H9 (cell line): ENCODE results near the gene TBCC. TPM values are rescaled to one million over a fixed set of nuclear protein-coding genes. Genes with fewer than 3 reads are reported as not detected.

Experiments
- DNase-seq: peaks from one replicate; pipeline ENCODE4 v3.0.0-alpha.2; 2017
- H2AFZ ChIP-seq: one replicate; pipeline ENCODE4 v1.6.1; 2013; ENCODE audit warnings: mild to moderate bottlenecking, low read length, control low read depth, moderate library complexity
- H2AK5ac ChIP-seq: 2 replicates; pipeline ENCODE4 v1.6.1; 2013; ENCODE audit warnings: low read length, control low read depth, mixed read lengths; ENCODE audit not compliant: insufficient read length
- H2BK120ac ChIP-seq: one replicate; pipeline ENCODE4 v1.6.1; 2013; ENCODE audit warnings: low read depth, mild to moderate bottlenecking, low read length, control low read depth, inconsistent platforms; ENCODE audit not compliant: poor library complexity, severe bottlenecking
- H2BK12ac ChIP-seq: 2 replicates; pipeline ENCODE4 v1.6.1; 2013; ENCODE audit warnings: low read length, control low read depth, mixed read lengths, low read depth; ENCODE audit not compliant: insufficient read length
- H2BK15ac ChIP-seq: 2 replicates; pipeline ENCODE4 v1.6.1; 2013; ENCODE audit warnings: low read depth, low read length, control low read depth
- H2BK20ac ChIP-seq: one replicate; pipeline ENCODE4 v1.6.1; 2013; ENCODE audit warnings: low read depth, mild to moderate bottlenecking, low read length, control low read depth, inconsistent platforms; ENCODE audit not compliant: poor library complexity, severe bottlenecking
- H2BK5ac ChIP-seq: 2 replicates; pipeline ENCODE4 v1.6.1; 2013; ENCODE audit warnings: low read length, control low read depth, mixed read lengths; ENCODE audit not compliant: insufficient read length
- H3K14ac ChIP-seq: 2 replicates; pipeline ENCODE4 v1.6.1; 2013; ENCODE audit warnings: low read length, control low read depth; ENCODE audit not compliant: insufficient read depth
- H3K18ac ChIP-seq: 2 replicates; pipeline ENCODE4 v1.6.1; 2013; ENCODE audit warnings: low read depth, mild to moderate bottlenecking, mixed read lengths, low read length, control low read depth; ENCODE audit not compliant: insufficient read length
- H3K23ac ChIP-seq: 2 replicates; pipeline ENCODE4 v1.6.1; 2013; ENCODE audit warnings: low read length, control low read depth, mixed read lengths, low read depth; ENCODE audit not compliant: insufficient read length
- H3K23me2 ChIP-seq: 2 replicates; pipeline ENCODE4 v1.6.1; 2013; ENCODE audit warnings: low read depth, mild to moderate bottlenecking, mixed read lengths, low read length, control low read depth; ENCODE audit not compliant: insufficient read length, poor library complexity, severe bottlenecking
- H3K27ac ChIP-seq: 2 replicates; pipeline ENCODE4 v1.5.1; 2013; ENCODE audit warnings: low read length, control low read depth, mixed read lengths, low read depth; ENCODE audit not compliant: insufficient read length
- H3K27me3 ChIP-seq: 2 replicates; pipeline ENCODE4 v1.6.1; 2013; ENCODE audit warnings: low read length, control low read depth, inconsistent platforms; ENCODE audit not compliant: insufficient read depth
- H3K4ac ChIP-seq: 2 replicates; pipeline ENCODE4 v1.6.1; 2013; ENCODE audit warnings: low read depth, mild to moderate bottlenecking, control low read depth, inconsistent platforms, low read length, moderate library complexity
- H3K4me1 ChIP-seq: 2 replicates; pipeline ENCODE4 v1.6.1; 2013; ENCODE audit warnings: low read length, control low read depth, inconsistent platforms; ENCODE audit not compliant: insufficient read depth
- H3K4me2 ChIP-seq: 2 replicates; pipeline ENCODE4 v1.6.1; 2013; ENCODE audit warnings: low read length, control low read depth, mixed read lengths; ENCODE audit not compliant: insufficient read length, insufficient read depth
- H3K56ac ChIP-seq: 2 replicates; pipeline ENCODE4 v1.6.1; 2013; ENCODE audit warnings: low read depth, mild to moderate bottlenecking, mixed read lengths, low read length, control low read depth; ENCODE audit not compliant: insufficient read length
- H3K79me1 ChIP-seq: 2 replicates; pipeline ENCODE4 v1.6.1; 2013; ENCODE audit warnings: low read depth, mild to moderate bottlenecking, moderate library complexity, low read length, control low read depth, inconsistent platforms; ENCODE audit not compliant: insufficient read depth, poor library complexity, severe bottlenecking
- H3K79me2 ChIP-seq: 2 replicates; pipeline ENCODE4 v1.6.1; 2013; ENCODE audit warnings: low read length, control low read depth, inconsistent platforms; ENCODE audit not compliant: insufficient read depth
- H3K9ac ChIP-seq: 2 replicates; pipeline ENCODE4 v1.6.1; 2013; ENCODE audit warnings: low read length, control low read depth, mixed read lengths; ENCODE audit not compliant: insufficient read length; ENCODE audit errors: extremely low read depth
- H3K9me3 ChIP-seq: one replicate; pipeline ENCODE4 v1.6.1; 2013; ENCODE audit warnings: low read depth, low read length, inconsistent platforms; ENCODE audit not compliant: control insufficient read depth
- H3T11ph ChIP-seq: one replicate; pipeline ENCODE4 v1.6.1; 2013; ENCODE audit warnings: mild to moderate bottlenecking, low read length, control low read depth, inconsistent platforms
- H4K20me1 ChIP-seq: one replicate; pipeline ENCODE4 v1.6.1; 2013; ENCODE audit not compliant: control insufficient read depth, insufficient read length, insufficient read depth
- H4K5ac ChIP-seq: 2 replicates; pipeline ENCODE4 v1.6.1; 2013; ENCODE audit warnings: low read depth, mild to moderate bottlenecking, mixed read lengths, low read length, control low read depth; ENCODE audit not compliant: insufficient read length
- H4K8ac ChIP-seq: replicated peaks from 2 replicates; pipeline ENCODE4 v1.6.1; 2013; ENCODE audit warnings: low read length, control low read depth, mixed read lengths, low read depth; ENCODE audit not compliant: insufficient read length
- H4K91ac ChIP-seq: 2 replicates; pipeline ENCODE4 v1.6.1; 2013; ENCODE audit warnings: low read depth, mild to moderate bottlenecking, moderate library complexity, mixed read lengths, low read length, control low read depth; ENCODE audit not compliant: insufficient read length
- H3K27ac Mint-ChIP-seq, 3 experiments: 2 replicates in 2 of 3; 3 replicates in 1 of 3; pipeline ENCODE4 v1.8.0; 2020 to 2021; ENCODE audit warnings: mixed read lengths in 3 of 3, mild to moderate bottlenecking in 1 of 3, moderate library complexity in 1 of 3
- H3K27me3 Mint-ChIP-seq: 2 replicates; pipeline ENCODE4 v1.8.0; 2021; ENCODE audit warnings: low read depth, mild to moderate bottlenecking, moderate library complexity, mixed read lengths
- H3K36me3 Mint-ChIP-seq, 3 experiments: 2 replicates in 2 of 3; 3 replicates in 1 of 3; pipeline ENCODE4 v1.8.0; 2020 to 2021; ENCODE audit warnings: low read depth in 3 of 3, mixed read lengths in 3 of 3; ENCODE audit not compliant: insufficient read depth in 1 of 3
- H3K4me1 Mint-ChIP-seq, 2 experiments: 2 replicates each; pipeline ENCODE4 v1.8.0; 2020; ENCODE audit warnings: mixed read lengths in 2 of 2
- H3K4me3 Mint-ChIP-seq, 2 experiments: 2 replicates in 1 of 2; 3 replicates in 1 of 2; pipeline ENCODE4 v1.8.0; 2020 to 2021; ENCODE audit warnings: mild to moderate bottlenecking in 2 of 2, mixed read lengths in 2 of 2, moderate library complexity in 1 of 2
- H3K9me3 Mint-ChIP-seq, 2 experiments: 2 replicates in 1 of 2; 3 replicates in 1 of 2; pipeline ENCODE4 v1.8.0; 2020; ENCODE audit warnings: mild to moderate bottlenecking in 2 of 2, mixed read lengths in 2 of 2, moderate library complexity in 1 of 2
- WGBS: extraction: QIAGEN DNeasy Blood & Tissue Kit; methylation state at CpG from one replicate; pipeline ENCODE4 v1.1.7; 2013; ENCODE audit warnings: missing lambda C conversion rate, low lambda C conversion rate, mixed read lengths; ENCODE audit not compliant: insufficient read length; ENCODE audit errors: extremely low coverage; 5-methylcytosine and 5-hydroxymethylcytosine counted together
- total RNA-seq: library from RNA; stranded (reverse); gene quantifications from 2 replicates; pipeline ENCODE4 v1.2.1, GENCODE V29; 2021
- TF ChIP-seq, protein P1 (sequence below): fragments of 200-600 bp; sonication (generic); conservative IDR thresholded peaks from 3 replicates; pipeline ENCODE4 v1.8.0; 2021; ENCODE audit warnings: antibody characterized with exemption, mild to moderate bottlenecking

TBCC gene
- total RNA-seq, 1 experiment from 2014 or later, result 25.6 TPM

DNA sequence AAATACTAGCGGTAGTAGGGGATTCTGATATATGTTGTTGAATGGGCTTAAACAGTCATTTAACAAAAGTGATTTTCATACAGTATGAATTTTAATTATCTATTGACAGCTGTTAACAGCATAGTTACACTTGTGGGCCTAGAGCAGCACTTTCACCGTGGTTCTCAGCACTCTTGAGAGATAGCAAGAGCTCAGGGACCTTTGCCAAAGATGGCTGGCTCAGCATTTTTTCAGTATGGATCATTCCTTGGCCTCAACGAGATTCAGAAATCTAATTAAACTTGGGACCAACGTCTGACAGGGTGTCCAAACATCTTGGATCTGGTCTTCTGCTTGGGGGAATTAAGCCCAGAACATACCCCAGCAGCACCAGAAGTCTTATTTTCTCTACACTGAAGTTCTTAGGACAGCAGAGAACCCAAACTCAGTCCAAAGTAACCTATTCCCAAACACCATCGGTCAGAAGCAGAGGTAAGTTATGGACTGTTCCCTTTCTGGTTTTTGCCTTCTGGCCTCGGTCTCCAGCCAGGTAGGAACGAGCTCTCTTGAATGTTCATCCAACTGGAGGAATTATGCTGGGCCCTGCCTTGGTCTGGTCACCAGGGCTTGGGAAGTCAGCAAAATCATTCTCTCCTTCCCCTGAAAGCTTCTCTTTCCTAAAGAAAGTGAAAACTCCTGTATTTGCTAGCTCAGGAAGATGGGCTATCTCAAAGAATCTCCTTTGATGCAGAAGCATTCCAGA is 49.2 kb downstream of the TBCC start:
- no peak overlapping the region for H3K27ac Mint-ChIP-seq
- no peak for DNase-seq
- H3K27me3 ChIP-seq, result no peaks in the 10 kb centered on the region

More for the DNA sequence above, 49.2 kb downstream of the TBCC start:
- no peaks in the 10 kb centered on the region; a peak in 1 of 4 replicates for H3K4me1 Mint-ChIP-seq
- Histone ChIP-seq H2BK20ac (no peak overlapping the region), H3K4me2 (no peak overlapping the region), H4K5ac (no peak overlapping the region), H3K79me2 (no peaks in the 10 kb centered on the region), H3K23me2 (no peaks in the 10 kb centered on the region), H4K20me1 (no peaks in the 10 kb centered on the region), H2BK12ac (no peak overlapping the region), H3K79me1 (no peaks in the 10 kb centered on the region), H3K56ac (no peak overlapping the region), H3K9ac (no peak overlapping the region), H3K14ac (no peak overlapping the region), H2AK5ac (no peak overlapping the region), H2BK15ac (no peak overlapping the region), H3K9me3 (no peaks in the 10 kb centered on the region), H4K8ac (no peak overlapping the region), H3K4ac (no peak overlapping the region), H4K91ac (no peak overlapping the region), H2AFZ (no peak overlapping the region), H3T11ph (no peak overlapping the region), H2BK5ac (no peak overlapping the region), H3K27ac (no peak overlapping the region), H3K4me1 (no peaks in the 10 kb centered on the region), H3K23ac (no peak overlapping the region), H3K18ac (no peak overlapping the region), H2BK120ac (no peak overlapping the region)
- H3K36me3 Mint-ChIP-seq, result peaks cover 5 to 18% (median 5%) of the 10 kb centered on the region in 3 experiments; a peak in 5 of 7 replicates
- TF ChIP-seq, protein P1, sequence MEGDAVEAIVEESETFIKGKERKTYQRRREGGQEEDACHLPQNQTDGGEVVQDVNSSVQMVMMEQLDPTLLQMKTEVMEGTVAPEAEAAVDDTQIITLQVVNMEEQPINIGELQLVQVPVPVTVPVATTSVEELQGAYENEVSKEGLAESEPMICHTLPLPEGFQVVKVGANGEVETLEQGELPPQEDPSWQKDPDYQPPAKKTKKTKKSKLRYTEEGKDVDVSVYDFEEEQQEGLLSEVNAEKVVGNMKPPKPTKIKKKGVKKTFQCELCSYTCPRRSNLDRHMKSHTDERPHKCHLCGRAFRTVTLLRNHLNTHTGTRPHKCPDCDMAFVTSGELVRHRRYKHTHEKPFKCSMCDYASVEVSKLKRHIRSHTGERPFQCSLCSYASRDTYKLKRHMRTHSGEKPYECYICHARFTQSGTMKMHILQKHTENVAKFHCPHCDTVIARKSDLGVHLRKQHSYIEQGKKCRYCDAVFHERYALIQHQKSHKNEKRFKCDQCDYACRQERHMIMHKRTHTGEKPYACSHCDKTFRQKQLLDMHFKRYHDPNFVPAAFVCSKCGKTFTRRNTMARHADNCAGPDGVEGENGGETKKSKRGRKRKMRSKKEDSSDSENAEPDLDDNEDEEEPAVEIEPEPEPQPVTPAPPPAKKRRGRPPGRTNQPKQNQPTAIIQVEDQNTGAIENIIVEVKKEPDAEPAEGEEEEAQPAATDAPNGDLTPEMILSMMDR, result no peak
- H3K9me3 Mint-ChIP-seq, result no peaks in the 10 kb centered on the region
- WGBS, result no CpG with 5 or more reads among the region's 7 CpGs
- H3K4me3 Mint-ChIP-seq, result no peak overlapping the region
- no peaks in the 10 kb centered on the region for H3K27me3 Mint-ChIP-seq
